SH-SY5Y (cell line): ENCODE measurements around the gene TGM3.

ENCODE experiments used
- GATA2 ChIP-seq: IDR thresholded peaks from 2 replicates; pipeline ENCODE4 v1.6.1; 2011; ENCODE audit warnings: mild to moderate bottlenecking, low read depth, low read length
- GATA3 ChIP-seq: IDR thresholded peaks from 2 replicates; pipeline ENCODE4 v1.6.1; 2011; ENCODE audit warnings: low read depth, mild to moderate bottlenecking, low read length, moderate library complexity

DNA sequence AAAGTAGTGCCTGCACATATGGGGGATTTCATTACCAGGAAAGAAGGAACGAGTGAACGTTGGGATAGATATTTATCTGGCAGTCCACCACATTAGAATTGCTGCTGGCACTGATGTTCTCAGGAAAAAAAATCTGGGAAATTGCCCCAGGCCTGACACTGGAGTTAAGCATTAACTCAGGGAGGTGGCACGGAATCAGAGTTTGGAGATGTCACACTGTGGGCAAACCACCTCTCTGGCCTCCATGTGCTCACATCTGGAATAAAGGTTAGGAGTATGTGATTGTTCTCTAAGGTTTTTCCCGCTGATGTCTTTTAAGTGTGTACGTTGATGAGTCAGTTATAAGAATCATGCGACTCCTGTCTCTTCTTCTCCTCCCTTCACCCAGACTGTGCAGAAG is 7.9 kb downstream of the TGM3 start:
- TF ChIP-seq GATA2 = no peak; the same call in 1 of the 2 replicates
- TF ChIP-seq GATA3 = no peak
